IMR-90 (cell line): Measurements from ENCODE around the gene DEFB123. TPM values are rescaled to one million over a fixed set of nuclear protein-coding genes. Genes with fewer than 3 reads are reported as not detected.

ENCODE experiments used
- ATAC-seq: fragments of 200-7000 bp; cut with Tn5 transposase; 2 replicates; pipeline ENCODE4 v1.9.1; 2020; ENCODE audit warnings: low read depth, mild to moderate bottlenecking, moderate library complexity
- BruUV-seq: library from RNA; stranded (reverse); fragments of 400-500 nt; replicated peaks from 2 replicates; lab custom pipeline; 2021; lab: Mats Ljungman, UMichigan
- CTCF ChIA-PET: fragments of 300-600 bp; formaldehyde crosslinking; extraction: SDS; loops from one replicate; lab custom pipeline; 2021; ENCODE audit warnings: antibody characterized with exemption; lab: Yijun Ruan, JAX
- POLR2A ChIA-PET: fragments of 300-600 bp; sonication (Branson Sonifier 250); formaldehyde crosslinking; loops from one replicate; lab custom pipeline; 2022; ENCODE audit warnings: antibody characterized with exemption; ENCODE audit not compliant: unreplicated experiment; lab: Charles Lee
- DNase-seq: peaks from one replicate; pipeline ENCODE4 v3.0.0; 2013
- H2AFZ ChIP-seq: replicated peaks from 2 replicates; pipeline ENCODE3; 2013; ENCODE audit warnings: low read length, mild to moderate bottlenecking; ENCODE audit not compliant: poor library complexity
- H2AK5ac ChIP-seq: 2 replicates; pipeline ENCODE4 v1.6.1; 2013; ENCODE audit warnings: low read depth, low read length, inconsistent platforms
- H2AK9ac ChIP-seq: replicated peaks from 2 replicates; pipeline ENCODE3; 2013; ENCODE audit warnings: mild to moderate bottlenecking, low read depth, low read length, moderate library complexity; ENCODE audit not compliant: poor library complexity
- H2BK120ac ChIP-seq: 2 replicates; pipeline ENCODE4 v1.6.1; 2013; ENCODE audit warnings: low read depth, low read length, inconsistent platforms
- H2BK15ac ChIP-seq: 3 replicates; pipeline ENCODE4 v1.6.1; 2013; ENCODE audit warnings: low read depth, low read length, inconsistent platforms
- H2BK20ac ChIP-seq: 2 replicates; pipeline ENCODE4 v1.6.1; 2013; ENCODE audit warnings: low read depth, mild to moderate bottlenecking, inconsistent platforms, low read length, moderate library complexity
- H2BK5ac ChIP-seq: 2 replicates; pipeline ENCODE4 v1.6.1; 2013; ENCODE audit warnings: mild to moderate bottlenecking, low read depth, low read length, inconsistent platforms; ENCODE audit not compliant: poor library complexity, severe bottlenecking
- H3K14ac ChIP-seq: replicated peaks from 2 replicates; pipeline ENCODE4 v1.6.1; 2013; ENCODE audit warnings: low read depth, low read length, inconsistent platforms
- H3K18ac ChIP-seq: 2 replicates; pipeline ENCODE4 v1.6.1; 2013; ENCODE audit warnings: low read depth, low read length, control low read depth
- H3K23ac ChIP-seq: 2 replicates; pipeline ENCODE4 v1.6.1; 2013; ENCODE audit warnings: low read depth, low read length, inconsistent platforms
- H3K27ac ChIP-seq: 2 replicates; pipeline ENCODE4 v1.5.1; 2013; ENCODE audit warnings: mild to moderate bottlenecking, control low read depth, low read length; ENCODE audit not compliant: insufficient read depth
- H3K27me3 ChIP-seq: 2 replicates; pipeline ENCODE4 v1.6.1; 2013; ENCODE audit warnings: low read length; ENCODE audit not compliant: control insufficient read depth, insufficient read depth
- H3K36me3 ChIP-seq: 2 replicates; pipeline ENCODE4 v1.6.1; 2013; ENCODE audit warnings: low read length, mixed read lengths; ENCODE audit not compliant: control insufficient read depth, insufficient read depth
- H3K4ac ChIP-seq: 2 replicates; pipeline ENCODE4 v1.6.1; 2013; ENCODE audit warnings: low read depth, low read length, inconsistent platforms
- H3K4me1 ChIP-seq: 2 replicates; pipeline ENCODE4 v1.6.1; 2013; ENCODE audit warnings: low read length, mixed read lengths; ENCODE audit not compliant: control insufficient read depth, insufficient read depth
- H3K4me2 ChIP-seq: 2 replicates; pipeline ENCODE4 v1.6.1; 2013; ENCODE audit warnings: low read depth, mild to moderate bottlenecking, control low read depth, low read length, moderate library complexity
- H3K4me3 ChIP-seq: 2 replicates; pipeline ENCODE4 v1.5.1; 2013; ENCODE audit warnings: low read depth, mild to moderate bottlenecking, control low read depth, low read length, moderate library complexity; ENCODE audit not compliant: insufficient read depth
- H3K56ac ChIP-seq: 2 replicates; pipeline ENCODE4 v1.6.1; 2013; ENCODE audit warnings: low read length, inconsistent platforms; ENCODE audit not compliant: insufficient read depth; ENCODE audit errors: extremely low read depth
- H3K79me1 ChIP-seq, 2 experiments: 2 replicates each; pipeline ENCODE4 v1.6.1; 2013; ENCODE audit warnings: low read length in 2 of 2, inconsistent platforms in 1 of 2, low read depth in 1 of 2
- H3K9ac ChIP-seq: 2 replicates; pipeline ENCODE4 v1.6.1; 2013; ENCODE audit warnings: low read depth, low read length, control low read depth
- H3K9me1 ChIP-seq: 2 replicates; pipeline ENCODE4 v1.6.1; 2013; ENCODE audit warnings: low read length, inconsistent platforms; ENCODE audit not compliant: insufficient read depth
- H3K9me3 ChIP-seq: 2 replicates; pipeline ENCODE4 v1.6.1; 2013; ENCODE audit warnings: low read length; ENCODE audit not compliant: control insufficient read depth, insufficient read depth
- H4K20me1 ChIP-seq: 2 replicates; pipeline ENCODE4 v1.6.1; 2013; ENCODE audit warnings: low read length, inconsistent platforms; ENCODE audit not compliant: insufficient read depth
- H4K5ac ChIP-seq: 2 replicates; pipeline ENCODE4 v1.6.1; 2013; ENCODE audit warnings: mild to moderate bottlenecking, low read depth, low read length, control low read depth
- H4K8ac ChIP-seq, 2 experiments: 2 replicates each; pipeline ENCODE4 v1.6.1; 2013; ENCODE audit warnings: low read depth in 2 of 2, low read length in 2 of 2, control low read depth in 1 of 2, inconsistent platforms in 1 of 2
- H4K91ac ChIP-seq: 2 replicates; pipeline ENCODE4 v1.6.1; 2013; ENCODE audit warnings: low read depth, low read length, inconsistent platforms; ENCODE audit not compliant: insufficient read depth
- BHLHE40 ChIP-seq: fragments of 150-350 bp; IDR thresholded peaks from 2 replicates; pipeline ENCODE4 v1.6.1; 2016; ENCODE audit warnings: mild to moderate bottlenecking, low read depth, low read length
- WGBS, 2 experiments: methylation state at CpG; one replicate each; pipeline versions ENCODE4 v1.1.5 to v1.1.7; 2013; ENCODE audit warnings: missing lambda C conversion rate in 2 of 2; ENCODE audit not compliant: insufficient read length in 1 of 2; ENCODE audit errors: extremely low coverage in 2 of 2; 5-methylcytosine and 5-hydroxymethylcytosine counted together
- dilution Hi-C: fragments of 300-500 bp; cut with HindIII; formaldehyde crosslinking; loops from one replicate; pipeline ENCODE4 v1.14.3; 2018; ENCODE audit warnings: low sequenced_read_pairs; ENCODE audit not compliant: unreplicated experiment
- in situ Hi-C: fragments of 300-500 bp; cut with MboI; formaldehyde crosslinking; loops from 3 replicates; pipeline ENCODE4 v1.14.3; 2019; ENCODE audit warnings: low sequenced_read_pairs, inconsistent platforms, mixed read lengths
- intact Hi-C: fragments of 100-400 bp; cut with micrococcal nuclease; formaldehyde crosslinking; loops from 2 replicates; pipeline ENCODE4 v1.10.0; 2022
- polyA plus RNA-seq, 3 experiments: library from polyadenylated mRNA; depleted of rRNA; stranded (reverse); fragments of >200 nt; gene quantifications; 2 replicates each; pipeline ENCODE4 v1.2.3, GENCODE V29; 2012; ENCODE audit warnings: low replicate concordance in 1 of 3
- total RNA-seq: library from RNA; depleted of rRNA; stranded (reverse); fragments of >200 nt; gene quantifications from 2 replicates; pipeline ENCODE4 v1.2.3, GENCODE V29; 2012

The DEFB123 gene
- total and polyA plus RNA-seq, 2 of the 4 experiments (the other 2 are of a cell fraction) = not detected

DNA sequence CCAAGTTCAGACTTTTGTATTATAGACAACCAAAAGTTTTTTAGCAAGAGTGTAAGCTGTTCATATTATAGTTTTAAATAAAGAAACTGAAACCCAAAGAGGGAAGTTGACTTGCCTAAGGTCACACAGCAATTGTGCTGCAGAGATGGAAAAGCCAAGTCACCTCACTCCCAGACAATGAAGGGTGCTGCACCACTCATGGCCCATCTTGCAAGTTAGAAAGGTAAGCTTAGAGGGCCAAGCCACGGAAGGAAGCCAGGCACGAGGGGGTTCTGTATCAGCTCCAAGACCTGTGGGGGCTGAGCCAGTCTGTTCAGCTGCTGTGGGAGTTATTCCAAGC is 33.6 kb downstream of the DEFB123 start:
- intact Hi-C loops = no loop called here
- no peaks in the 10 kb centered on the region for H3K4me1 ChIP-seq
- H4K8ac ChIP-seq = no peak overlapping the region
- H2BK120ac ChIP-seq = no peak overlapping the region
- H3K18ac ChIP-seq = no peak overlapping the region
- no peak for TF ChIP-seq BHLHE40
- H4K20me1 ChIP-seq = no peaks in the 10 kb centered on the region
- no peaks in the 10 kb centered on the region for H3K36me3 ChIP-seq
- H4K91ac ChIP-seq = no peak overlapping the region
- H3K79me1 ChIP-seq = no peaks in the 10 kb centered on the region
- dilution Hi-C loops = no loop called here
- POLR2A ChIA-PET = no interaction called here
- H3K14ac ChIP-seq = no peak overlapping the region
- H4K5ac ChIP-seq = no peak overlapping the region
- H3K27ac ChIP-seq = no peak overlapping the region
- no peak overlapping the region for H2BK20ac ChIP-seq
- no peak overlapping the region for H2AK5ac ChIP-seq
- no peaks in the 10 kb centered on the region for H3K9me1 ChIP-seq
- no peak overlapping the region for H3K23ac ChIP-seq
- CTCF ChIA-PET = no interaction called here
- H3K9ac ChIP-seq = no peak overlapping the region
- peaks cover 32% of the 10 kb centered on the region for H3K27me3 ChIP-seq
- H2AK9ac ChIP-seq = no peak overlapping the region
- H3K4me3 ChIP-seq = no peak overlapping the region
- no peak overlapping the region for H3K4me2 ChIP-seq
- no peak overlapping the region for H2BK5ac ChIP-seq
- H3K4ac ChIP-seq = no peak overlapping the region
- no CpG with 5 or more reads among the region's 2 CpGs for WGBS, 2 experiments
- ATAC-seq (no peak), DNase-seq (no peak)
- H2AFZ ChIP-seq = no peak overlapping the region
- H3K9me3 ChIP-seq = no peaks in the 10 kb centered on the region
- in situ Hi-C loops = no loop called here
- H2BK15ac ChIP-seq = no peak overlapping the region
- H3K56ac ChIP-seq = no peak overlapping the region
- no TSS peak for BruUV-seq
